ENCODE data around the gene NKD1.

GRCh38 chr16:50604610-50605009, 56.4 kb downstream of the NKD1 start:
- no peak for TF ChIP-seq CTCF (IDR thresholded peaks at IDR 0.05; ENCODE audit: low read length)
- no peak for TF ChIP-seq EZH2 (optimal IDR thresholded peaks at IDR 0.05; ENCODE audit: low read depth, low read length)

Data from MM.1S (cell line).